Fibroblast of villous mesenchyme (primary cell): Measurements from ENCODE around the gene ABCC10. TPM values are rescaled to one million over a fixed set of nuclear protein-coding genes. Genes with fewer than 3 reads are reported as not detected.

ENCODE experiments used
- DNase-seq: peaks from one replicate; pipeline ENCODE4 v3.0.0-alpha.2; 2010; ENCODE audit warnings: low read depth
- H3K4me3 ChIP-seq: 2 replicates; pipeline ENCODE4 v1.5.1; 2011; ENCODE audit warnings: low read depth, mild to moderate bottlenecking, low read length
- CTCF ChIP-seq: IDR thresholded peaks from 2 replicates; pipeline ENCODE4 v1.5.1; 2012; ENCODE audit warnings: low read depth, mild to moderate bottlenecking, low read length; ENCODE audit not compliant: insufficient read depth
- small RNA-seq: library from RNA; depleted of rRNA; stranded (forward); fragments of <200 nt; gene quantifications from one replicate; pipeline ENCODE3, GENCODE V24; 2012
- total RNA-seq: library from RNA; depleted of rRNA; stranded (reverse); fragments of >200 nt; gene quantifications from 2 replicates; pipeline ENCODE4 v1.2.3, GENCODE V29; 2012

Gene ABCC10
- total RNA-seq, 1 donor: 31.1 TPM

GRCh38 chr6:43499028-43499815, 71.9 kb downstream of the ABCC10 start:
- no peak for DNase-seq
- no peak for TF ChIP-seq CTCF
- no peak overlapping the region for H3K4me3 ChIP-seq

Small RNAs within 50 kb of the gene (small RNA-seq; reads per million reads assigned to genes)
- gene MIR6780B (not detected), gene RNU6-1113P (not detected)

Other genes with a start within 250 kb of the ABCC10 start
- gene CUL9, start 245.3 kb upstream of the ABCC10 start, total RNA-seq: 23.3 and 27.7 TPM in 2 replicates
- 21.6 and 41.9 TPM in 2 replicates for gene DNPH1, start 198.1 kb upstream of the ABCC10 start, total RNA-seq
- not detected in 2 replicates for gene TTBK1, start 184.1 kb upstream of the ABCC10 start, total RNA-seq
- not detected in 2 replicates for gene SLC22A7, start 129.3 kb upstream of the ABCC10 start, total RNA-seq
- gene CRIP3, start 118.7 kb upstream of the ABCC10 start, total RNA-seq: not detected in 2 replicates
- gene ZNF318, start 57.9 kb upstream of the ABCC10 start, total RNA-seq: 10.3 and 12.5 TPM in 2 replicates
- gene DLK2, start 28.0 kb downstream of the ABCC10 start, total RNA-seq: 0.64 and 1.7 TPM in 2 replicates
- gene TJAP1, start 50.0 kb downstream of the ABCC10 start, total RNA-seq: 13.4 and 13.9 TPM in 2 replicates
- under 0.01 TPM in 2 replicates for gene LRRC73, start 82.8 kb downstream of the ABCC10 start, total RNA-seq
- 57.3 and 92.8 TPM in 2 replicates for gene YIPF3, start 89.4 kb downstream of the ABCC10 start, total RNA-seq
- gene POLR1C, start 89.5 kb downstream of the ABCC10 start, total RNA-seq: 28.5 and 35.8 TPM in 2 replicates
- 28.0 and 43.2 TPM in 2 replicates for gene XPO5, start 148.5 kb downstream of the ABCC10 start, total RNA-seq
- gene POLH, start 148.6 kb downstream of the ABCC10 start, total RNA-seq: 20.0 and 40.6 TPM in 2 replicates
- gene GTPBP2, start 201.7 kb downstream of the ABCC10 start, total RNA-seq: 50.1 and 69.9 TPM in 2 replicates
- gene MAD2L1BP, start 208.3 kb downstream of the ABCC10 start, total RNA-seq: 18.0 and 20.7 TPM in 2 replicates
- 0.86 and 0.97 TPM in 2 replicates for gene RSPH9, start 217.5 kb downstream of the ABCC10 start, total RNA-seq